KOPT-K1 (cell line): ENCODE data around the gene EXOC5.
"Not testable (repeated sequence)": the region's sequence is repeated elsewhere in the genome, so short reads cannot be mapped to it uniquely, and the experiment has no call there.

Experiments used
- H3K27ac ChIP-seq: fragments of 200-600 bp; sonication (generic); 2 replicates; pipeline ENCODE4 v1.5.1; 2016; ENCODE audit warnings: antibody characterized with exemption, mild to moderate bottlenecking, low read depth, low read length; ENCODE audit not compliant: poor library complexity, severe bottlenecking
- H3K36me3 ChIP-seq: fragments of 200-600 bp; sonication (generic); 2 replicates; pipeline ENCODE4 v1.5.1; 2017; ENCODE audit warnings: antibody characterized with exemption, mild to moderate bottlenecking, low read length, moderate library complexity; ENCODE audit not compliant: insufficient read depth
- H3K9me3 ChIP-seq: fragments of 200-600 bp; sonication (generic); 2 replicates; pipeline ENCODE4 v1.5.1; 2017; ENCODE audit warnings: antibody characterized with exemption, low read length, mild to moderate bottlenecking; ENCODE audit not compliant: insufficient read depth, poor library complexity, severe bottlenecking

Gene EXOC5

DNA sequence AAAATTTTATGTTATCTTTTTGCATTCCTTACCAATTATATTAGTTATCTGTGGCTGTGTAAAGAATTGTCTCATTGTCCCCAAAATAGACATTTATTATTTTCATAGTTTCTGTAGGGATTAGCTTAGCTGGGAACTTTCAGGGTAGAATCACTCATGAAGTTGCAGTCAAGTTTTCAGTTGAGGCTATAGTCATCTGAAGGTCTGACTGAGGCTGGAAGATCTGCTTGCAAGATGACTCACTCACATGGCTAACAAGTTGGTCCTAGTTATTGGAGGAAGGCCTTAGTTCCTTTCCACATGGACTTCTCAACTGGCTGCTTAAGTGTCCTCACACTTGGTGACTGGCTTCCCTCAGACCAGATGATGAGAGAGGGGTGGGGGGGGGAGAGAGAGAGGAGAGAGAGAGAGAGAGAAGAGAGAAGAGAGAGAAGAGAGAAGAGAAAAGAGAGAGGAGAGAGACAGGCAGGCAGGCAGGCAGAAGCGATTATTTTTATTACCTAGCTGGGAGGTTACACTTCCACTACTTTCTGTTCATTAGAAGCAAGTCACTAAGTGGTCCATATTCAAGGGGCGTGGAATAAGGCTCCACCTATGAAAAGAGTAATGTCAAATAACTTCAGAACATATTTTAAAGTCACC is 6.4 kb upstream of the EXOC5 start:
- Histone ChIP-seq H3K27ac (no peak overlapping the region), H3K36me3 (peaks cover 71% of the 10 kb centered on the region), H3K9me3 (no peaks in the 10 kb centered on the region)

DNA sequence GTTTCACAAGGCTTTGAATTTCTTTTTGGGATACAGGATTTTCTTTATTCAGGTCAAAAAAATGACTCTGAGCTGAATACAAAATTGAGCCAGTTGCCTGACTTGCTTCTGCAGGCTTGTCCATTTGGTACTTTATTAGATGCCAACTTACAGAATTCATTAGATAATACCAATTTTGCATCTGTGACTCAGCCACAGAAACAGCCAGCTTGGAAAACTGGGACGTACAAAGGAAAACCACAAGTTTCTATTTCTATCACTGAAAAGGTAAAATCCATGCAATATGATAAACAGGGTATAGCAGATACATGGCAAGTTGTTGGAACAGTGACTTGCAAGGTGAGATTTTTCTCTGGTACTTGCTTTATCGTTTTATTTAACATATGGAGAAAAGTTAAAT is 5.8 kb upstream of the EXOC5 start:
- H3K36me3 ChIP-seq, result peaks cover 66% of the 10 kb centered on the region
- no peaks in the 10 kb centered on the region for H3K9me3 ChIP-seq
- H3K27ac ChIP-seq, result no peak overlapping the region

DNA sequence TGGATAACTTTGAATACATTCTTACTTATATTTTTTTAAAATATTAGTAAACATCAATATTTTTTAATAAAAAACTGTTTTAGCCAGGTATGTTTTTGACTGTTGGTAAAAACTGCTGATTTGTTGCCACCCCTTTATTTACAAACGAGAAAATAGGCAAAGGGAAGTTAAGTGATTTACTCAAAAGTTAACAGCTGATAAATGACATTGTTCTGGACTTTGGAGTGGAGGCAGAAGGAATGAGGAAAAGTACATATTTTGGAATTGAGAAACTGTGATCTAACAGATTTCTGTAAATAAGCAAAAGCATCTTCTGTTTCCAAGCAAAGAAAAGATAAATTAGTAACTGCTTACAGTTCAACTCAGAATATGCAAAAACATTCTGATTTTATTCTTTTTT is 4.5 kb upstream of the EXOC5 start:
- Histone ChIP-seq H3K9me3 (no peaks in the 10 kb centered on the region), H3K27ac (no peak overlapping the region), H3K36me3 (peaks cover 55% of the 10 kb centered on the region)

DNA sequence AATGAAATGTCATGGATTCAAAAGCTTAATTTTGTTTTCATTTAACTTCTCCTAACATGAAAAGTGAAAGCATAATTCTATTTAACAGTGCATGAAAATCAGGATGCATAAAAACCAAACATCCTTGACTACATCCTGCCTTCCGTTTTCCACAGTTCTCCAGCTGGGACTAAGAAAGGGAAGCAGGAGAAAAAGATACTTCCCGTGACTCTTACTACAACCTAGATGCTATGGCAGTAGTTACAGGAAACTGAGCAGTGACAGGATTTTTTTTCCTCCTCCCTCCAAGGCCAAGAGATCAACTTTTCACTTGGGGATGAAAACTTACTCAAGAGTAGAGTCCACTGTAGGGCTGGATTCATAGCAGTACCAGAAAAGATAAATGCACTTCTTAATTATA is 2.6 kb downstream of the EXOC5 start:
- H3K27ac ChIP-seq, result no peak overlapping the region
- no peaks in the 10 kb centered on the region for H3K9me3 ChIP-seq
- no peaks in the 10 kb centered on the region for H3K36me3 ChIP-seq

DNA sequence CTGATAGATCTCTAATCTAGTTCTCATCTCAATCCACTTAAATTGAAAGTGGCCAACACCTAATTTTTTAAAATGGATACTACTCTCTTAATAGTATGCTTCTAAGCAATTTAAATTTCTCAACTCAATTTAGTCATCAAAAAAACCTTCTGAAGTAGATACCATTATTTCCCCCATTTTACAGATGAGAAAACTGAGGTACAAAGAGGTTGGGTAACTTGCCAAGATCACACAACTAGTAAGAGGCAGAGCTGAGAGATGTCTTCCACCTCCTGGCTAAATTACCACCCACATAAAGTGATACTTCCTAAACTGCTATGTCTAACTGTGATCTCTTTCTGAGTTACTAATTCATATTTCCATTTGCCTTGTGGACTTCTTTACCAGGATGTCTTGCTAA is 6.6 kb downstream of the EXOC5 start:
- peaks cover 18% of the 10 kb centered on the region; the same call in 1 of the 2 replicates for H3K36me3 ChIP-seq
- no peak overlapping the region for H3K27ac ChIP-seq
- H3K9me3 ChIP-seq, result no peaks in the 10 kb centered on the region

DNA sequence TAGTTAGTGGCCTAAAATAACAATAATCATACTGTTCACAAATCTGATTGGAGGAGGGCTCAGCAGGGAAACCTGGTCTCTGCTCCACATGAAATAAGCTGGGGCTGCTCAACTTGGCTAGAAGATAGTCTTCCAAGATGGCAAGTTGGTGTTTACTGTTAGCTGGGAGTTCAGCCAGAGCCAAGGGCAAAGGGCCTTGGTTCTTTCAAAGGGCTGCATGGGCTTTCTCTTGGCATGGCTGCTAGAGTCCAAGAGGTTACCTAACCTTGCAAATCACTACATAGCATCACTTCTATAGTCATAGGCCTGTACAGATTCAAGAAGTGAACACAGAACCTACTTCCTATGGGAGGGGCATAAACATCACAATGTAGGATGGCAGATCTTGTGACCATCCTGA is 7.1 kb downstream of the EXOC5 start:
- Histone ChIP-seq H3K27ac (no peak overlapping the region), H3K36me3 (peaks cover 23% of the 10 kb centered on the region; the same call in 1 of the 2 replicates), H3K9me3 (no peaks in the 10 kb centered on the region)

DNA sequence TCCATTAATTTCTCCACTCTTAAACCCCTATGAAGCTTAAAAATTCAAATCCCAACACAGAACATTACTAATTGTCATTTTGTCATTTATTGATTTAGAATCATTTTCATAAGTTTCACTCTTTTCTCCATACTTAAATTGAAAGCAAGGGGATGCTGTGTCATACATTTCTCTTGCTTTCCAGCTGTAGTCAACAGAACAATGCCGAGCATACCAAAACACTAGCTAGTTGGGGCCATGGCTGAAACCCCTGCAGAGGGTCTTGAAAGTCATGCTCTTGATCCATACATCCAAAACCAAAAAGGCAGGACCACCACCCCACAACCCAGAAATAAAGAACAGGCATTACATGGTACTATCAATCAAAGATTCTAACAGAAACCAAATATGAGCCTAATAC is 9.0 kb downstream of the EXOC5 start:
- no peaks in the 10 kb centered on the region for H3K9me3 ChIP-seq
- H3K36me3 ChIP-seq, result peaks cover 26% of the 10 kb centered on the region; the same call in 1 of the 2 replicates
- H3K27ac ChIP-seq, result no peak overlapping the region

DNA sequence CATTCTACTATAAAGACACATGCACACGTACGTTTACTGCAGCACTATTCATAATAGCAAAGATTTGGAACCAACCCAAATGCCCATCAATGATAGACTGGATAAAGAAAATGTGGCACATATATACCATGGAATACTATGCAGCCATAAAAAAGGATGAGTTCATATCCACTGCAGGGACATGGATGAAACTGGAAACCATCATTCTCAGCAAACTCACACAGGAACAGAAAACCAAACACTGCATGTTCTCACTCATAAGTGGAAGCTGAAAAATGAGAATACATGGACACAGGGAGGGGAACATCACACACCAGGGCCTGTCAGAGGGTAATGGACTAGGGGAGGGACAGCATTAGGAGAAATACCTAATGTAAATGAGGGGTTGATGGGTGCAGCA is 10.5 kb downstream of the EXOC5 start:
- not testable (repeated sequence) for H3K9me3 ChIP-seq, H3K27ac ChIP-seq
- H3K36me3 ChIP-seq, result peaks cover 26% of the 10 kb centered on the region; the same call in 1 of the 2 replicates

DNA sequence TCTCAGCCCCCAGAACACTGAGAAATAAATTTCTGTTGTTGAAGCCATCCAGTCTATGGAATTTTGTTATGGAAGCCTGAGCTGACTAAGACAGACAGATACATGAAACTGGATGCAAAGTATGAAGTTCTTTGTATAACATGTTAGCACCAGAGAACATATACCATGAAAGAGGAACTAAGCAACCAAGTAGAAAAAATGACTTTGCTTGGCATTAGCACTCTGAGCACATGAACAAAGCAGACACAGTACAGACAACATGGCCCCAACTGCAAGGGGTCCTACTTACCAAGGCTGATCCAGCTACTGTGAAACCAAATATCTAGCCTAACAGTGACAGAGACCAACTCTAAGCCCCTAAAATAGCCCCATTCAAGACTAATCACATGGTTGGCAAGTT is 13.8 kb downstream of the EXOC5 start:
- no peak overlapping the region for H3K27ac ChIP-seq
- peaks cover 26% of the 10 kb centered on the region; the same call in 1 of the 2 replicates for H3K36me3 ChIP-seq
- H3K9me3 ChIP-seq, result no peaks in the 10 kb centered on the region

DNA sequence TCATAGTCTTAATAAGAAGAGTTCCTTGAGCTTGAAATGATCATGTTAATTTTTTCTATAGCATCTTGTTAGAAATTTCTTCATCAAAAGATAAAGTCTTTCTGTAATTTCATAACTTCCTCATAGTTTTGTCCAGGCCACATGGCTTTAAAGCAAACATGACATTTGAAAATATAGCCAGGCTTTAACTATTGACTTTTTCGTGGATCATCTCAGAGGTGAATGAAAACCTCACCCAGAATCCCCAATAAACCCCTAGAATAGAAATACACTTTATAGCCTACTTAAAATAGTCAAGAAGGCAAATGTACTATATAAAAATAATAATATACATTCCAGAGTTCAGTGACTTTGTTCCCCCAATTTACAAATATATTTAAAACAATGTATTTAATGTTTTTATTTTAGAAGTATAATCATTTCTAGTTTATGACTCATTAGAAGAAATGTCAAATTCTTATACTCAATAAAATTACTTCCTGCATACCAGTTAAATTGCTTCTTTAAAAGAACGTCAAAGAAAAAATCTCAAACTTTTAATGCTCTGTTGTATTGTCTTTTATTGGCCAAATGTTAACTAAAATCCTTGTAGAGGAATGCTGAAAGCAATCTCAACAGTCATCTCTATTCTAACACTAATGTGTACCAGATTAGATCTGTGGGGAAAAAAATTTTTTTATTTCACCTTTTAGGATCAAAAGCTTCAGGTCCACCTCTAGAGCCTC is 21.6 kb downstream of the EXOC5 start:
- Histone ChIP-seq H3K36me3 (peaks cover 44% of the 10 kb centered on the region), H3K9me3 (no peaks in the 10 kb centered on the region), H3K27ac (no peak overlapping the region)

DNA sequence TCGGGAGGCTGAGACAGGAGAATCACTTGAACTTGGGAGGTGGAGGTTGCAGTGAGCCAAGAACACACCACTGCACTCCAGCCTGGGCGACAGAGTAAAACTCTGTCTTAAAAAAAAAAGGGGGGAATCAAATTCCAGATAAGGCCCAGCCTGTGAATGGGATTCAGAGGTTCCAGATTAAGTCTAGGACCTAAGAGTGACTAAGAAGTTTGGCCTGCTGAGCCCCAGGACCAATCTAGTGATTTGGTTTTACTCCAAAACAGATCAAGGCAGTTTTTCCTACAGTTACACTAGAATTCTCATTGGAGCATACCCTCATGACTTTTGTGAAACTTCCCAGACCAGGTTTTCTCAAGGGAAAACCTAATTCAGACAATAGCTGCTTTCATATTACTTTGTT is 22.8 kb downstream of the EXOC5 start:
- H3K9me3 ChIP-seq, result no peaks in the 10 kb centered on the region
- peaks cover 55% of the 10 kb centered on the region for H3K36me3 ChIP-seq
- H3K27ac ChIP-seq, result no peak overlapping the region

DNA sequence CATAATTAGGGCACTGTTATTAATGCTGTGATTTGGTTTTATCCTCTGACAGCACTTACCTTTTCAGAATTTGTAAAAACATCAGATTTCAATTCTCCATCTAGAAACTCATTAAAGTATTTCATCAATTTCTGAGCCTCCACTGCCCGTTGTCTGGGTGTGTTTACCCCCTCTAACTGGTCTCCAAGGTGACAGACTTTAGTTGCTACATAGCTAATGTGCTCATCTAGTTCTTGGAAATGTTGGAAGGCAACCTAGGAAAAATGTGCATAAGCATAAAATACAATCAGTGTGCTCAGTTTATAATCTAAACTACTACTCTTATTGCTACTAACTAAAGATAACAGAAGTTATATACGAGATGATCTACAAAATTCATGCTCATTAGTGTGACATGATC is 24.6 kb downstream of the EXOC5 start:
- Histone ChIP-seq H3K27ac (no peak overlapping the region), H3K9me3 (no peaks in the 10 kb centered on the region), H3K36me3 (peaks cover 60% of the 10 kb centered on the region)

DNA sequence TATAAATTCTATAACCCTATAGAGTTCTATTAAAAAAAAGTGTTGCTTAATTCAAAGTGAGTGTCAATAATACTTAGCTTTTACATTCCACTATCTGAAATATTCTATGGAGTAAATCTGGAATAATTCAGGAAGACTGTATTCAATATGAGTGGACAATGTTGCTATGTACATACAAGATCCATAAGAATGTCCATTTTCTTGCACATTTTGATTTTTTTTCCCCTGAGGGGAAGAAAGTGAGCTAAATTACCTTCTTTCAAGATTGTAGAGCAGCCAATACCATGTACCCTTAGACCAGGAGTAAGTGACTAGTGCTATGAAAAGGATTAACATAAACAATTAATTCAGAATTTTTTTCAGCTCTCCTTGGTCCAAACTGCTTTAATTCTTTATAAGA is 25.4 kb downstream of the EXOC5 start:
- Histone ChIP-seq H3K9me3 (no peaks in the 10 kb centered on the region), H3K36me3 (peaks cover 65% of the 10 kb centered on the region), H3K27ac (no peak overlapping the region)

DNA sequence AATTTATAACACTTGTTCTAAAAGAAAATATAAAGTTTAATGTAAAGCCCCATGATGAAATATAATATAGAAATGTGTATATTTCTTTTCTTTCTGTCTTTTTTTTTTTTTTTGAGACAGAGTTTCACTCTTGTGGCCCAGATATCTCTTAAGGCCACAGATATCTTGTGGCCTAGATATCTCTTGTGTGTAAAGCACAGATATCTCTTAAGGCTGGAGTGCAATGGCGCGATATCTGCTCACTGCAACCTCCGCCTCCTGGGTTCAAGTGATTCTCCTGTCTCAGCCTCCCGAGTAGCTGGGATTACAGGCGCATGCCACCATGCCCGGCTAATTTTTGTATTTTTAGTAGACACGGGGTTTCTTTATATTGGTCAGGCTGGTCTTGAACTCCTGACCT is 28.6 kb downstream of the EXOC5 start:
- not testable (repeated sequence) for H3K9me3 ChIP-seq, H3K27ac ChIP-seq
- H3K36me3 ChIP-seq, result peaks cover 67% of the 10 kb centered on the region

DNA sequence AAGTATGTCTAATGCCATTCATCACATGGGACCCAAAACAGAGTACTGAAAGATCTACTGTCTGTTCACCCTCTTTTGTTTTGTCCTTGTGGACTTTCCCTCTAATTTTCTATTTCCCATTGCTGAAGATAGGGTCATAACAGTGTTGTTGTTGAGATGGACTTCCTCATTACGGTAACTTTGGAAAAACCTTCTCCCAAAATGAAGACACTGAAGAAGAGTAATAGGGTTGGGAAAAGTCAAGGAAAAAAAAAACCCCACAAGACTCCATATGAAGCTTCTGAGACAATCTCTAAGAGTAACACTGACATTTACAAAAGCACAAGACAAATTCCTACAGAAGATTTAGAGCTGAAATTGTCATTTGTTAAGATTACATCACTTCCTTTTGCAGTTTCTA is 36.7 kb downstream of the EXOC5 start:
- H3K27ac ChIP-seq, result no peak overlapping the region
- H3K9me3 ChIP-seq, result no peaks in the 10 kb centered on the region
- peaks cover 86% of the 10 kb centered on the region for H3K36me3 ChIP-seq

DNA sequence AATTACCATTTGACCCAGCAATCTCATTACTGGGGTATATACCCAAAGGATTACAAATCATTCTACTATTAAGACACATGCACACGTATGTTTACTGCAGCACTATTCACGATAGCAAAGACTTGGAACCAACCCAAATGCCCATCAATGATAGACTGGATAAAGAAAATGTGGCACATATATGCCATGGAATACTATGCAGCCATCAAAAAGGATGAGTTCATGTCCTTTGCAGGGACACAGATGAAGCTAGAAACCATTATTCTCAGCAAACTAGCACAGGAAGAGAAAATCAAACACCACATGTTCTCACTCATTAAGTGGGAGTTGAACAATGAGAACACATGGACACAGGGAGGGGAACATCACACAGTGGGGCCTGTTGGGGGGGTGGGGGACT is 40.4 kb downstream of the EXOC5 start:
- H3K9me3 ChIP-seq, H3K27ac ChIP-seq: not testable (repeated sequence)
- peaks cover 85% of the 10 kb centered on the region for H3K36me3 ChIP-seq
